GM18505 (cell line): Measurements from ENCODE around the gene SEMA3F.

ENCODE experiments used
- ATAC-seq: cut with Tn5 transposase; IDR thresholded peaks from one replicate; pipeline ENCODE4 v1.9.1; 2021; ENCODE audit not compliant: unreplicated experiment
- POLR2A ChIP-seq: IDR thresholded peaks from 4 replicates; pipeline ENCODE4 v1.6.1; 2011; ENCODE audit warnings: borderline replicate concordance; ENCODE audit not compliant: insufficient read depth, insufficient read length; ENCODE audit errors: extremely low read depth

SEMA3F gene

DNA sequence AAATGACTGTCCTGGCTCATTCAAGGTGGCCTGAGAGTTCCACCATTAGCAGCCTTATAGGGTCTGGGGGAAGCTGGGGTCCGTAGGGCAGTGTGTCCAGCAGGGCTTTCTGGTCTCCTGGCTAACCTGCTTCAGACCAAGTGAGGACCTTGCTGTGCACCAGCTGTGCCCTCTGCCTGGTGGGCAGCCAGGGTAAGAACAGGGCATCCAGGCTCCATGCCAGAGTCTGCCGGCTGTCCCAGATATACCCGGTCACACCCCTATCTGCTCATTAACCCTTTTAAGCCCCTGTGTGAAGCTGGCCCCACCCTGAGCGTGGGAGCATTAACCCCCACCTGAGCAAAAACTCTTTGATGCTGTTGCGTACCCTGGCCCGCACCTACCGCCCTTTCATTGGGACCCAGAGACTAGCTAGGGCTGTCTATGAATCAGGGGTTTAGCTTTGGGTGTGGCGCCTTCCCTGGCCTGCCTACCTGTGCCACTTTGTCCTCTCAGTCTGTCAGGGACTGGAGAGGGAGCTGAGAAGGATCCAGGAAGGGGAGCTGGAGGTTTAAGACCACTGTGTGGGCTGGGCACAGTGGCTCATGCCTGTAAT, 17.6 kb downstream of the SEMA3F start:
- ATAC-seq = no peak
- TF ChIP-seq POLR2A = no peak

GRCh38 chr3:50173685-50174516, 18.8 kb downstream of the SEMA3F start:
- TF ChIP-seq POLR2A = no peak
- no peak for ATAC-seq

DNA sequence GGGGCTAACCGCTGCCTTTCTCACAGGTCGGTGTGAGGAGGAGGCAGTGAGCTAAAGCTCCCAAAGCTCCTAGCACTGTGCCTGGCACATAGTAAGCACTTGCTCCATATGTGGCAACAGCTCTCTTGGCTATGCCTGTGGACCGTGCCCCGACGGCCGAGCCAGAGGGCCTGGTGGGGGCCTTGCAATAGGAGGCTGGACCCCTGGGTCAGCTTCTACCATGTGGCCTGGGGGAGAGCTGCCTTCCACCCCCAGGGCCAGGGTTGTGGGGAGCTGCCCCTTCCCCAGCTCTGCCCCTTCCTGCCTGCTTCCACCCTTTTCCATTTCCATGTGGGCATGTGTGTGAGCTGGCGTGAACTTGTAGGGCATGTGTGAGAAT, 19.4 kb downstream of the SEMA3F start:
- no peak for ATAC-seq

DNA sequence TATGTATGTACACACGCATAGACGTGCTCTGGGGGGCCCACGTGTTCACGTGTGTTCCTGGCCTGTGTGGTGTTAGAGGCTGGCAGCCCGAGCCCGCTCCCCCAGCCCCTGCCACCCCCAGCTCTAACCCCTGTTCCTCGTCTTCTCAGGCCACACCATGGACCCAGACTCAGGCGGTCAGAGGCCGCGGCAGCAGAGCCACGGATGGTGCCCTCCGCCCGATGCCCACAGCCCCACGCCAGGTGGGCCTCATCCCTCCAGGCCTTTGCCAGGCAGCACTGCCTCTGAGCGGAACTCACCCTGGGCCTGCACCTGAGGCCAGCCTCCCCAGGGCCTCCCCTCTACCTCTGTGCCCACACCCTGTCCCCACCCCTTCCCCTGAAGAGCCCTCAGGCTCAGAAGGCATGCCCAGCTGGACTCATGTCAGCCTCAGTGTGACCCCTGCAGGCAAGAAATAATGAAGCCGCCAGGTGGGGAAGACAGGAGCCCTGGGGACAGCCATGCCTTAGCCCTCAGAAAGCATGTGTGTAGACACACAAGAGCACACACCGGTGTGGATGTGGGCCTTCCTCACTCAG, 19.9 kb downstream of the SEMA3F start:
- no peak for TF ChIP-seq POLR2A
- no peak for ATAC-seq

More for the DNA sequence above, 19.4 kb downstream of the SEMA3F start:
- no peak for TF ChIP-seq POLR2A

GRCh38 chr3:50177346-50177745, 22.2 kb downstream of the SEMA3F start:
- TF ChIP-seq POLR2A = no peak
- no peak for ATAC-seq

- TF ChIP-seq POLR2A = no peak
- ATAC-seq = no peak
Measured at GRCh38 chr3:50179710-50180109, 24.6 kb downstream of the SEMA3F start.

- no peak for TF ChIP-seq POLR2A
- no peak for ATAC-seq
Measured at GRCh38 chr3:50181985-50182384, 26.9 kb downstream of the SEMA3F start.

GRCh38 chr3:50182533-50183099, 27.5 kb downstream of the SEMA3F start:
- ATAC-seq = no peak
- TF ChIP-seq POLR2A = no peak

DNA sequence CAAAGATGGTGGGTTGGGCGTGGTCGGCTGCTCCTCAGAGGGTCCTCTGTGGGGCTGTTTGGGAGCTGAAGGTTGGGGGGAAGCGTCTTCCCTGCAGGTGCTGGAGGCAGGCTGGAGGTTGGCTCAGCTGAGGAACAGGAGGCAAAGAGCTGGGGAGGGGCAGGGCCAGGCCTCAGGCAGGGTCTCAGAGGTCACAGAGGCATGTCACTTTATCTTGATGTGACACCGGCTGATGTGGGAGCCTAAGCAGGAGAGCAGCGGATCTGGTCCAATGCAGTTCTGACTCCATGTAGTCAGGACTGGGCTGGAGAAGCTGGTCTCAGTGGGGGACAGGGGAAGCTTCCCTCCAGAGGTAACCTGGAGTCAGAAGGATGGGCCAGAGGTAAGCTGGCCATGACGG, 28.6 kb downstream of the SEMA3F start:
- TF ChIP-seq POLR2A = no peak
- ATAC-seq = no peak

DNA sequence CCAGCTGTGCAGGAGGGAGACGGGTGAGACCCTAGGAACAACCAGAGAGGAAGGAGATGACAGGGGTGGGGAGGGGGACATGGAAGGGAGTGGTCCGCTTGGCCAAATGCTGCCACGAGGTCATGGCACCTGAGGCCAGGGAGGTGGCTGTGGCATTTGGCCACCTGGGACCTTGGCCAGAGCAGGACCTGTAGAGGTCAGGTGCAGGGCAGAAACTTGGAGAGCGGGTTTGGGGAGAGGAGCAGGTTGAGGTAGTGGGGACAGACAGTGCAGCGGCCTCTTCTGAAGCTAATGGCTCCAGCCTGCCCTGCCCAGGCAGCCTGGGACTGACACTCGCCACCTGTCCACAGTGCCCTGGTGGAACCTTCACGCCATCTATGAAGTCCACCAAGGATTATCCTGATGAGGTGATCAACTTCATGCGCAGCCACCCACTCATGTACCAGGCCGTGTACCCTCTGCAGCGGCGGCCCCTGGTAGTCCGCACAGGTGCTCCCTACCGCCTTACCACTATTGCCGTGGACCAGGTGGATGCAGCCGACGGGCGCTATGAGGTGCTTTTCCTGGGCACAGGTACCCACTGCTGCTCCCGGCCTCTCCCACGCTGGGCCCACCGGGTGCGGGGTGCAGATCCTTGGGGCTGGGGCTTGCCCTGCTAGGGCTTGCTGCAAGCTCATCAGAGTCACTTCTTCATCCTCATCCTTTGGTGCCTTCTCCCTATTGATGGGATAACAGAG, 29.3 kb downstream of the SEMA3F start:
- ATAC-seq = no peak
- TF ChIP-seq POLR2A = no peak

GRCh38 chr3:50185230-50185629, 30.1 kb downstream of the SEMA3F start:
- ATAC-seq = no peak
- TF ChIP-seq POLR2A = no peak

DNA sequence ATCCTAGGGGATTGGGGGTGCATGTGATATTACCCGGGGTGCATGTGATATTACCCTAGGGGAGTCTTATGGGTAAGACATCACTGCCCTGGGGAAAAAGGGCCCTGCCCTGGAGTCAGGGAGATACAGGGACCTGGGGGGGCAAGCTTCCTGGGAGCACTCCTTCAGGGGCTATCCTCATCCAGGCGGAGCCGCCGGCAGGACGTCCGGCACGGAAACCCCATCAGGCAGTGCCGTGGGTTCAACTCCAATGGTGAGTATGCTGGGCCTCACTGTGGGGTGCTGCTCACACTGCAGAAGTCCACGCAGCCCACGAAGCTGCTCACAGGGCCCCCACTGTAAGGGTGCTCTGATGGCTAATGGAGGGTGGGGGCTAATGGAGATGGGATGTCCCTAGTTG, 31.0 kb downstream of the SEMA3F start:
- TF ChIP-seq POLR2A = no peak
- ATAC-seq = no peak

DNA sequence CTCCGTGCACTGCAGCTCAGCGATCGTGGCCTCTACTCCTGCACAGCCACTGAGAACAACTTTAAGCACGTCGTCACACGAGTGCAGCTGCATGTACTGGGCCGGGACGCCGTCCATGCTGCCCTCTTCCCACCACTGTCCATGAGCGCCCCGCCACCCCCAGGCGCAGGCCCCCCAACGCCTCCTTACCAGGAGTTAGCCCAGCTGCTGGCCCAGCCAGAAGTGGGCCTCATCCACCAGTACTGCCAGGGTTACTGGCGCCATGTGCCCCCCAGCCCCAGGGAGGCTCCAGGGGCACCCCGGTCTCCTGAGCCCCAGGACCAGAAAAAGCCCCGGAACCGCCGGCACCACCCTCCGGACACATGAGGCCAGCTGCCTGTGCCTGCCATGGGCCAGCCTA, 32.6 kb downstream of the SEMA3F start:
- no peak for ATAC-seq

More for the DNA sequence above, 32.6 kb downstream of the SEMA3F start:
- no peak for TF ChIP-seq POLR2A
